Neural crest cell (in vitro differentiated cells): ENCODE measurements around the gene PDCD2. TPM values are rescaled to one million over a fixed set of nuclear protein-coding genes. Genes with fewer than 3 reads are reported as not detected.

Source experiments
- DNase-seq: peaks from one replicate; pipeline ENCODE4 v3.0.0; 2021; ENCODE audit warnings: low read depth, mixed read lengths, low spot score
- H3K27ac Mint-ChIP-seq: one replicate; pipeline ENCODE4 v1.8.0; 2021; ENCODE audit warnings: mild to moderate bottlenecking, mixed read lengths; ENCODE audit not compliant: unreplicated experiment
- H3K27me3 Mint-ChIP-seq: 2 replicates; pipeline ENCODE4 v1.8.0; 2021; ENCODE audit warnings: low read depth, mild to moderate bottlenecking, mixed read lengths
- H3K36me3 Mint-ChIP-seq: 2 replicates; pipeline ENCODE4 v1.8.0; 2021; ENCODE audit warnings: low read depth, mild to moderate bottlenecking, mixed read lengths
- H3K4me1 Mint-ChIP-seq: 2 replicates; pipeline ENCODE4 v1.8.0; 2021; ENCODE audit warnings: mixed read lengths
- H3K4me3 Mint-ChIP-seq: one replicate; pipeline ENCODE4 v1.8.0; 2021; ENCODE audit warnings: mild to moderate bottlenecking, mixed read lengths
- H3K9me3 Mint-ChIP-seq: 2 replicates; pipeline ENCODE4 v1.8.0; 2021; ENCODE audit warnings: mixed read lengths
- CTCF ChIP-seq: fragments of 200-600 bp; sonication (generic); conservative IDR thresholded peaks from 2 replicates; pipeline ENCODE4 v1.5.0; 2021; ENCODE audit warnings: antibody characterized with exemption, mild to moderate bottlenecking
- total RNA-seq: library from RNA; stranded (reverse); gene quantifications from 2 replicates; pipeline ENCODE4 v1.2.1, GENCODE V29; 2021

PDCD2 gene
- total RNA-seq, 1 donor from 2014 or later, result 73.3 TPM

- no peak for DNase-seq
- Mint-ChIP-seq H3K9me3 (no peaks in the 10 kb centered on the region), H3K27me3 (no peaks in the 10 kb centered on the region), H3K36me3 (peaks cover 2% of the 10 kb centered on the region), H3K27ac (no peak overlapping the region), H3K4me1 (peaks cover 14% of the 10 kb centered on the region), H3K4me3 (no peak overlapping the region)
- no peak for TF ChIP-seq CTCF
Measured at GRCh38 chr6:170554796-170555137, 29.7 kb downstream of the PDCD2 start.

- H3K9me3 Mint-ChIP-seq, result no peaks in the 10 kb centered on the region
- peak; percentile 89 for DNase-seq
- no peaks in the 10 kb centered on the region for H3K27me3 Mint-ChIP-seq
- H3K27ac Mint-ChIP-seq, result no peak within 1 kb of the TSS
- peaks cover 2% of the 10 kb centered on the region for H3K36me3 Mint-ChIP-seq
- no peak for TF ChIP-seq CTCF
- peaks cover 14% of the 10 kb centered on the region for H3K4me1 Mint-ChIP-seq
- H3K4me3 Mint-ChIP-seq, result no peak within 1 kb of the TSS
Measured at GRCh38 chr6:170554013-170554795, 30.2 kb downstream of the PDCD2 start, which contains the start of gene TBP. TSS of gene TBP (plus strand) at chr6:170554369. CDS start at chr6:170557030, 2,661 bp downstream.

DNA sequence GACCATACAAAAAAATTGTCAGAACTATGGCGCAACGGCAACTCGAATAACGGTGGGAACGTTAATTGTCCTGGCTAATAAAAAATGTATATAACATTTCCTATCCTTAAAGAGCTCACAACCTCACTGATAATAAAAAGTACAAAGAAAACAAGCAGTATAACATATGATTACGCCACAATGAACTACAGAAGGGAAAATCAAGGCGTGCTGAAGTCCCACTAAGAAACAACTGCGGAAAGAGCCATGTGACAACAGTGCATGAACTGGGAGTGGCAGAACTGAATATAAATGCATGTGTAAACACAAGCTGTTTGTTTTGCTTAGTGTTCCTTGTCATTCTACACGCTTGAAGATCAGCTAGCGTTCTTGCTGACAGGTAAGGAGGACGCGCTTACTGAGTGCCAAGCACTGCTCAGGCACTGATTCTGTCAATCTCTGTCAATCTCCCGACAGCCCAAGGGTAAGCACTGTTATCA lies 30.9 kb downstream of the PDCD2 start:
- Mint-ChIP-seq H3K27ac (no peak overlapping the region), H3K4me1 (peaks cover 14% of the 10 kb centered on the region), H3K9me3 (no peaks in the 10 kb centered on the region), H3K4me3 (no peak overlapping the region), H3K36me3 (peaks cover 2% of the 10 kb centered on the region), H3K27me3 (no peaks in the 10 kb centered on the region)
- DNase-seq, result no peak
- TF ChIP-seq CTCF, result no peak

- Mint-ChIP-seq H3K36me3 (no peaks in the 10 kb centered on the region), H3K4me3 (no peak within 1 kb of the TSS), H3K27ac (no peak within 1 kb of the TSS), H3K4me1 (peaks cover 14% of the 10 kb centered on the region), H3K9me3 (no peaks in the 10 kb centered on the region), H3K27me3 (no peaks in the 10 kb centered on the region)
- TF ChIP-seq CTCF, result no peak
- DNase-seq, result peak; percentile 79
Measured at GRCh38 chr6:170552765-170553533, 31.5 kb downstream of the PDCD2 start, which contains the start of gene PSMB1. TSS of gene PSMB1 (minus strand) at chr6:170553307. CDS start at chr6:170553242, 65 bp downstream.

DNA sequence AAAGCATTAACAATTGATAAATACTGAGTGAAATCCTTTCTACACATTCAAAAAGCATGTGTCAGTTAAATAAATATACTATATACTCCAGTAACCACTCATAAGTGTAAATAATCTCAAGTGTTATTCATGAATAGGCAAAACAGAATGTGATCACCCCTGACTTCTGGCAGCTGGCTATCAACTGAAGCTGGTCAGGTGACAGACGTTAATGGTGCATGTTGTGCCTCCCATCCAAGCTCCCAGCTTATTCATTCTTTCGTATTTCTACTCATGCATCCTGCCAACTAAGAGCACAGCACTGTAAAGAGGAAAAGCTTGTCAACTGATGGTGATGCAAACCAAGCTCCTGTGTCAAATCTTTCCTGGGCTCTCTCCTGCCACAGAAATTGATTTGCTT lies 39.0 kb downstream of the PDCD2 start:
- no peaks in the 10 kb centered on the region for H3K9me3 Mint-ChIP-seq
- TF ChIP-seq CTCF, result no peak
- H3K27me3 Mint-ChIP-seq, result no peaks in the 10 kb centered on the region
- no peak overlapping the region for H3K4me3 Mint-ChIP-seq
- no peak for DNase-seq
- peaks cover 4% of the 10 kb centered on the region for H3K4me1 Mint-ChIP-seq
- H3K36me3 Mint-ChIP-seq, result peaks cover 2% of the 10 kb centered on the region
- H3K27ac Mint-ChIP-seq, result no peak overlapping the region
